Measurements from ENCODE around the gene SERBP1.

GRCh38 chr1:67393240-67393639 lies 37.0 kb downstream of the SERBP1 start:
- TF ChIP-seq, protein P1, sequence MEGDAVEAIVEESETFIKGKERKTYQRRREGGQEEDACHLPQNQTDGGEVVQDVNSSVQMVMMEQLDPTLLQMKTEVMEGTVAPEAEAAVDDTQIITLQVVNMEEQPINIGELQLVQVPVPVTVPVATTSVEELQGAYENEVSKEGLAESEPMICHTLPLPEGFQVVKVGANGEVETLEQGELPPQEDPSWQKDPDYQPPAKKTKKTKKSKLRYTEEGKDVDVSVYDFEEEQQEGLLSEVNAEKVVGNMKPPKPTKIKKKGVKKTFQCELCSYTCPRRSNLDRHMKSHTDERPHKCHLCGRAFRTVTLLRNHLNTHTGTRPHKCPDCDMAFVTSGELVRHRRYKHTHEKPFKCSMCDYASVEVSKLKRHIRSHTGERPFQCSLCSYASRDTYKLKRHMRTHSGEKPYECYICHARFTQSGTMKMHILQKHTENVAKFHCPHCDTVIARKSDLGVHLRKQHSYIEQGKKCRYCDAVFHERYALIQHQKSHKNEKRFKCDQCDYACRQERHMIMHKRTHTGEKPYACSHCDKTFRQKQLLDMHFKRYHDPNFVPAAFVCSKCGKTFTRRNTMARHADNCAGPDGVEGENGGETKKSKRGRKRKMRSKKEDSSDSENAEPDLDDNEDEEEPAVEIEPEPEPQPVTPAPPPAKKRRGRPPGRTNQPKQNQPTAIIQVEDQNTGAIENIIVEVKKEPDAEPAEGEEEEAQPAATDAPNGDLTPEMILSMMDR (IDR thresholded peaks at IDR 0.05; ENCODE audit: insufficient read depth, low read depth, low read length) = no peak
- no peak for TF ChIP-seq EZH2 (IDR thresholded peaks at IDR 0.05; ENCODE audit: insufficient read depth, low read length)

Data from astrocyte (in vitro differentiated cells and primary cell).